GM12873 (cell line): ENCODE measurements around the gene TMEM51.

Experiments used
- CTCF ChIP-seq: IDR thresholded peaks from 2 replicates; pipeline ENCODE4 v1.5.1; 2012; ENCODE audit warnings: low read depth, mild to moderate bottlenecking, moderate library complexity, low read length, control low read depth; ENCODE audit not compliant: insufficient read depth; ENCODE audit errors: missing control alignments

TMEM51 gene

GRCh38 chr1:15153184-15153841, at the start of gene TMEM51:
Gene TMEM51, plus strand, starts transcription at chr1:15153747. Its CDS starts 61,341 bp downstream, at chr1:15215088.
- no peak for TF ChIP-seq CTCF

GRCh38 chr1:15103906-15104305, 49.6 kb upstream of the TMEM51 start:
- no peak for TF ChIP-seq CTCF

- no peak for TF ChIP-seq CTCF
These were observed 48.8 kb upstream of the TMEM51 start for GRCh38 chr1:15104768-15105167.

- TF ChIP-seq CTCF, result no peak
These were observed 46.9 kb upstream of the TMEM51 start for GRCh38 chr1:15106608-15107007.

GRCh38 chr1:15107058-15107687, 46.4 kb upstream of the TMEM51 start:
- no peak for TF ChIP-seq CTCF

GRCh38 chr1:15107911-15108310, 45.6 kb upstream of the TMEM51 start:
- TF ChIP-seq CTCF, result no peak

GRCh38 chr1:15110128-15110866, 43.2 kb upstream of the TMEM51 start:
- TF ChIP-seq CTCF, result no peak
